ENCODE measurements around the gene BACE1. TPM values are rescaled to one million over a fixed set of nuclear protein-coding genes. Genes with fewer than 3 reads are reported as not detected.
A peak's percentile ranks its signal among the peaks of the same experiment; 100 is the strongest.

BACE1 gene
- polyA plus RNA-seq, 1 experiment, result 99.6 TPM

GRCh38 chr11:117255966-117256365 is 60.1 kb downstream of the BACE1 start:
- ChIA-PET CTCF (interaction anchor here (1.0 kb wide), 1 partner anchor 30 kb away, joined by 3 read pairs; no protein-coding TSS in a partner anchor), POLR2A (no interaction called here)
- H3K36me3 ChIP-seq (ENCODE audit: control insufficient read depth, insufficient read depth, low read length), result peaks cover 1% of the 10 kb centered on the region; the same call in 1 of the 2 replicates
- H3K27me3 ChIP-seq (ENCODE audit: control insufficient read depth, insufficient read depth, low read length), result no peaks in the 10 kb centered on the region
- DNase-seq (ENCODE audit: low read depth), result no peak
- no peak for TF ChIP-seq CTCF (IDR thresholded peaks at IDR 0.05; ENCODE audit: insufficient read depth, low read depth, low read length)
- no peak overlapping the region for H3K4me3 ChIP-seq (ENCODE audit: low read depth, low read length)

- POLR2A ChIA-PET, result no interaction called here
- no peak for DNase-seq (ENCODE audit: low read depth)
- TF ChIP-seq CTCF (IDR thresholded peaks at IDR 0.05; ENCODE audit: insufficient read depth, low read depth, low read length), result no peak
- Histone ChIP-seq H3K36me3 (ENCODE audit: control insufficient read depth, insufficient read depth, low read length) (peaks cover 1% of the 10 kb centered on the region; the same call in 1 of the 2 replicates), H3K27me3 (ENCODE audit: control insufficient read depth, insufficient read depth, low read length) (no peaks in the 10 kb centered on the region), H3K4me3 (ENCODE audit: low read depth, low read length) (no peak overlapping the region)
- CTCF ChIA-PET, result no interaction called here
These were observed 64.5 kb downstream of the BACE1 start for GRCh38 chr11:117251506-117251905.

GRCh38 chr11:117249571-117249970 is 66.5 kb downstream of the BACE1 start:
- ChIA-PET POLR2A (no interaction called here), CTCF (no interaction called here)
- no peak for TF ChIP-seq CTCF (IDR thresholded peaks at IDR 0.05; ENCODE audit: insufficient read depth, low read depth, low read length)
- no peak overlapping the region for H3K4me3 ChIP-seq (ENCODE audit: low read depth, low read length)
- no peak for DNase-seq (ENCODE audit: low read depth)
- H3K36me3 ChIP-seq (ENCODE audit: control insufficient read depth, insufficient read depth, low read length), result peaks cover 2% of the 10 kb centered on the region; the same call in 1 of the 2 replicates
- no peaks in the 10 kb centered on the region for H3K27me3 ChIP-seq (ENCODE audit: control insufficient read depth, insufficient read depth, low read length)

GRCh38 chr11:117248341-117248740 is 67.7 kb downstream of the BACE1 start:
- Histone ChIP-seq H3K36me3 (ENCODE audit: control insufficient read depth, insufficient read depth, low read length) (peaks cover 7% of the 10 kb centered on the region), H3K27me3 (ENCODE audit: control insufficient read depth, insufficient read depth, low read length) (no peaks in the 10 kb centered on the region), H3K4me3 (ENCODE audit: low read depth, low read length) (no peak overlapping the region)
- ChIA-PET POLR2A (no interaction called here), CTCF (interaction anchor here (0.6 to 0.8 kb wide), 2 partner anchors 8 to 10 kb away, joined by 3 read pairs; no protein-coding TSS in a partner anchor)
- no peak for TF ChIP-seq CTCF (IDR thresholded peaks at IDR 0.05; ENCODE audit: insufficient read depth, low read depth, low read length)
- DNase-seq (ENCODE audit: low read depth), result no peak

GRCh38 chr11:117239295-117239694 is 76.8 kb downstream of the BACE1 start:
- H3K4me3 ChIP-seq (ENCODE audit: low read depth, low read length), result no peak overlapping the region
- ChIA-PET POLR2A (no interaction called here), CTCF (interaction anchor here (0.6 to 2.3 kb wide), 10 partner anchors 12 to 372 kb away, joined by 3 to 6 read pairs (median 3); no protein-coding TSS in a partner anchor)
- peaks cover 11% of the 10 kb centered on the region for H3K36me3 ChIP-seq (ENCODE audit: control insufficient read depth, insufficient read depth, low read length)
- peak; percentile 76 for TF ChIP-seq CTCF (IDR thresholded peaks at IDR 0.05; ENCODE audit: insufficient read depth, low read depth, low read length)
- H3K27me3 ChIP-seq (ENCODE audit: control insufficient read depth, insufficient read depth, low read length), result no peaks in the 10 kb centered on the region
- peak; percentile 94 for DNase-seq (ENCODE audit: low read depth)
